Neural cell (in vitro differentiated cells): Measurements from ENCODE around the gene SMAP1. TPM values are rescaled to one million over a fixed set of nuclear protein-coding genes. Genes with fewer than 3 reads are reported as not detected.

ENCODE experiments used
- H2AFZ ChIP-seq: fragments of 200-600, 300-800 bp; sonication (generic), shearing (Covaris generic); 2 replicates; pipeline ENCODE4 v1.6.0; 2014; ENCODE audit warnings: low read depth, mild to moderate bottlenecking, antibody characterized with exemption, low read length, moderate library complexity
- H3F3A ChIP-seq: fragments of 200-600 bp; shearing (Covaris generic); 2 replicates; pipeline ENCODE4 v1.6.1; 2016; ENCODE audit warnings: mild to moderate bottlenecking, moderate library complexity, mixed read lengths, antibody characterized with exemption, low read length; ENCODE audit not compliant: insufficient read depth, poor library complexity, severe bottlenecking
- H3K27ac ChIP-seq: fragments of 200-600, 300-800 bp; sonication (generic), shearing (Covaris generic); 2 replicates; pipeline ENCODE4 v1.5.1; 2014; ENCODE audit warnings: mild to moderate bottlenecking, low read length, moderate library complexity
- H3K27me3 ChIP-seq: fragments of 300-800, 200-600 bp; sonication (generic), shearing (Covaris generic); 2 replicates; pipeline ENCODE4 v1.6.0; 2014; ENCODE audit warnings: mild to moderate bottlenecking, low read depth, low read length, moderate library complexity; ENCODE audit not compliant: insufficient read depth
- H3K36me3 ChIP-seq: fragments of 300-800, 200-600 bp; sonication (generic), shearing (Covaris generic); 2 replicates; pipeline ENCODE4 v1.5.1; 2014; ENCODE audit warnings: mild to moderate bottlenecking, antibody characterized with exemption, low read length, moderate library complexity; ENCODE audit not compliant: insufficient read depth
- H3K4me2 ChIP-seq: fragments of 300-800, 200-600 bp; sonication (generic), shearing (Covaris generic); 2 replicates; pipeline ENCODE4 v1.6.0; 2014; ENCODE audit warnings: mild to moderate bottlenecking, low read length
- H3K4me3 ChIP-seq: fragments of 300-800, 200-600 bp; sonication (generic), shearing (Covaris generic); 2 replicates; pipeline ENCODE4 v1.5.1; 2014; ENCODE audit warnings: mild to moderate bottlenecking, low read length, moderate library complexity
- H3K79me2 ChIP-seq: fragments of 200-600 bp; shearing (Covaris generic); replicated peaks from 2 replicates; pipeline ENCODE4 v1.6.0; 2014; ENCODE audit warnings: mild to moderate bottlenecking, low read length, moderate library complexity; ENCODE audit not compliant: insufficient read depth
- H3K9ac ChIP-seq: fragments of 300-800, 200-600 bp; sonication (generic), shearing (Covaris generic); 2 replicates; pipeline ENCODE4 v1.6.1; 2016; ENCODE audit warnings: mild to moderate bottlenecking, low read length, mixed read lengths
- H3K9me2 ChIP-seq: fragments of 200-600 bp; shearing (Covaris generic); 2 replicates; pipeline ENCODE4 v1.6.1; 2016; ENCODE audit warnings: mild to moderate bottlenecking, low read length, mixed read lengths; ENCODE audit not compliant: insufficient read depth
- H3K9me3 ChIP-seq: fragments of 200-600, 300-800 bp; sonication (generic), shearing (Covaris generic); 2 replicates; pipeline ENCODE4 v1.6.1; 2016; ENCODE audit warnings: mild to moderate bottlenecking, mixed run types, low read length, moderate library complexity, mixed read lengths
- H4K20me1 ChIP-seq: fragments of 200-600 bp; shearing (Covaris generic); 2 replicates; pipeline ENCODE4 v1.6.1; 2016; ENCODE audit warnings: mild to moderate bottlenecking, mixed run types; ENCODE audit not compliant: insufficient read depth
- EP300 ChIP-seq: fragments of 450-650 bp; conservative IDR thresholded peaks from 2 replicates; pipeline ENCODE4 v1.6.1; 2014; ENCODE audit warnings: antibody characterized with exemption, mild to moderate bottlenecking, moderate library complexity; ENCODE audit not compliant: poor library complexity, severe bottlenecking
- EZH2 ChIP-seq: fragments of 200-600, 300-800 bp; shearing (Covaris generic), sonication (generic); IDR thresholded peaks from 2 replicates; pipeline ENCODE4 v1.6.1; 2014; ENCODE audit warnings: antibody characterized with exemption, low read length, borderline replicate concordance, mild to moderate bottlenecking; ENCODE audit not compliant: insufficient read depth, poor library complexity, severe bottlenecking
- MXI1 ChIP-seq: fragments of 450-650 bp; conservative IDR thresholded peaks from 2 replicates; pipeline ENCODE4 v1.6.1; 2014; ENCODE audit warnings: antibody characterized with exemption, mild to moderate bottlenecking; ENCODE audit not compliant: poor library complexity, severe bottlenecking
- POLR2AphosphoS5 ChIP-seq: IDR thresholded peaks from 2 replicates; pipeline ENCODE4 v1.6.1; 2012
- RAD21 ChIP-seq: fragments of 450-650 bp; conservative IDR thresholded peaks from 2 replicates; pipeline ENCODE4 v1.6.1; 2014; ENCODE audit warnings: antibody characterized with exemption, mild to moderate bottlenecking, moderate library complexity
- SMC3 ChIP-seq: fragments of 450-650 bp; conservative IDR thresholded peaks from 2 replicates; pipeline ENCODE4 v1.6.1; 2014; ENCODE audit warnings: antibody characterized with exemption, mild to moderate bottlenecking, moderate library complexity; ENCODE audit not compliant: poor library complexity
- TAF1 ChIP-seq: IDR thresholded peaks from 2 replicates; pipeline ENCODE4 v1.6.1; 2012; ENCODE audit warnings: low read depth
- polyA plus RNA-seq: library from polyadenylated mRNA; depleted of rRNA; stranded (reverse); fragments of >200 nt; gene quantifications from 2 replicates; pipeline ENCODE4 v1.2.3, GENCODE V29; 2014
- TF ChIP-seq, protein P1 (sequence below): IDR thresholded peaks from 2 replicates; pipeline ENCODE4 v1.6.1; 2012; ENCODE audit warnings: borderline replicate concordance
- TF ChIP-seq, protein P2 (sequence below): fragments of 450-650 bp; IDR thresholded peaks from 2 replicates; pipeline ENCODE4 v1.5.1; 2014; ENCODE audit warnings: antibody characterized with exemption, mild to moderate bottlenecking, moderate library complexity; ENCODE audit not compliant: poor library complexity, severe bottlenecking

The SMAP1 gene
- polyA plus RNA-seq, 1 donor from 2014 or later = 43.7 TPM

- H3K9me2 ChIP-seq = no peaks in the 10 kb centered on the region
- H3K27me3 ChIP-seq = no peaks in the 10 kb centered on the region
- no peak overlapping the region for H3K9ac ChIP-seq
- H3K27ac ChIP-seq = no peak overlapping the region
- H3K79me2 ChIP-seq = no peaks in the 10 kb centered on the region
- no peaks in the 10 kb centered on the region for H3K36me3 ChIP-seq
- no peak overlapping the region for H3K4me3 ChIP-seq
- H2AFZ ChIP-seq = no peak overlapping the region
- H3K4me2 ChIP-seq = no peak overlapping the region
- H4K20me1 ChIP-seq = no peaks in the 10 kb centered on the region
- no peaks in the 10 kb centered on the region for H3K9me3 ChIP-seq
- no peaks in the 10 kb centered on the region for H3F3A ChIP-seq
- no peak for TF ChIP-seq MXI1
- no peak for TF ChIP-seq RAD21
- no peak for TF ChIP-seq EZH2
- TF ChIP-seq, protein P1, sequence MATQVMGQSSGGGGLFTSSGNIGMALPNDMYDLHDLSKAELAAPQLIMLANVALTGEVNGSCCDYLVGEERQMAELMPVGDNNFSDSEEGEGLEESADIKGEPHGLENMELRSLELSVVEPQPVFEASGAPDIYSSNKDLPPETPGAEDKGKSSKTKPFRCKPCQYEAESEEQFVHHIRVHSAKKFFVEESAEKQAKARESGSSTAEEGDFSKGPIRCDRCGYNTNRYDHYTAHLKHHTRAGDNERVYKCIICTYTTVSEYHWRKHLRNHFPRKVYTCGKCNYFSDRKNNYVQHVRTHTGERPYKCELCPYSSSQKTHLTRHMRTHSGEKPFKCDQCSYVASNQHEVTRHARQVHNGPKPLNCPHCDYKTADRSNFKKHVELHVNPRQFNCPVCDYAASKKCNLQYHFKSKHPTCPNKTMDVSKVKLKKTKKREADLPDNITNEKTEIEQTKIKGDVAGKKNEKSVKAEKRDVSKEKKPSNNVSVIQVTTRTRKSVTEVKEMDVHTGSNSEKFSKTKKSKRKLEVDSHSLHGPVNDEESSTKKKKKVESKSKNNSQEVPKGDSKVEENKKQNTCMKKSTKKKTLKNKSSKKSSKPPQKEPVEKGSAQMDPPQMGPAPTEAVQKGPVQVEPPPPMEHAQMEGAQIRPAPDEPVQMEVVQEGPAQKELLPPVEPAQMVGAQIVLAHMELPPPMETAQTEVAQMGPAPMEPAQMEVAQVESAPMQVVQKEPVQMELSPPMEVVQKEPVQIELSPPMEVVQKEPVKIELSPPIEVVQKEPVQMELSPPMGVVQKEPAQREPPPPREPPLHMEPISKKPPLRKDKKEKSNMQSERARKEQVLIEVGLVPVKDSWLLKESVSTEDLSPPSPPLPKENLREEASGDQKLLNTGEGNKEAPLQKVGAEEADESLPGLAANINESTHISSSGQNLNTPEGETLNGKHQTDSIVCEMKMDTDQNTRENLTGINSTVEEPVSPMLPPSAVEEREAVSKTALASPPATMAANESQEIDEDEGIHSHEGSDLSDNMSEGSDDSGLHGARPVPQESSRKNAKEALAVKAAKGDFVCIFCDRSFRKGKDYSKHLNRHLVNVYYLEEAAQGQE = no peak
- TF ChIP-seq POLR2AphosphoS5 = no peak
- TF ChIP-seq, protein P2, sequence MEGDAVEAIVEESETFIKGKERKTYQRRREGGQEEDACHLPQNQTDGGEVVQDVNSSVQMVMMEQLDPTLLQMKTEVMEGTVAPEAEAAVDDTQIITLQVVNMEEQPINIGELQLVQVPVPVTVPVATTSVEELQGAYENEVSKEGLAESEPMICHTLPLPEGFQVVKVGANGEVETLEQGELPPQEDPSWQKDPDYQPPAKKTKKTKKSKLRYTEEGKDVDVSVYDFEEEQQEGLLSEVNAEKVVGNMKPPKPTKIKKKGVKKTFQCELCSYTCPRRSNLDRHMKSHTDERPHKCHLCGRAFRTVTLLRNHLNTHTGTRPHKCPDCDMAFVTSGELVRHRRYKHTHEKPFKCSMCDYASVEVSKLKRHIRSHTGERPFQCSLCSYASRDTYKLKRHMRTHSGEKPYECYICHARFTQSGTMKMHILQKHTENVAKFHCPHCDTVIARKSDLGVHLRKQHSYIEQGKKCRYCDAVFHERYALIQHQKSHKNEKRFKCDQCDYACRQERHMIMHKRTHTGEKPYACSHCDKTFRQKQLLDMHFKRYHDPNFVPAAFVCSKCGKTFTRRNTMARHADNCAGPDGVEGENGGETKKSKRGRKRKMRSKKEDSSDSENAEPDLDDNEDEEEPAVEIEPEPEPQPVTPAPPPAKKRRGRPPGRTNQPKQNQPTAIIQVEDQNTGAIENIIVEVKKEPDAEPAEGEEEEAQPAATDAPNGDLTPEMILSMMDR = no peak
- no peak for TF ChIP-seq TAF1
- TF ChIP-seq EP300 = no peak
- no peak for TF ChIP-seq SMC3
These were observed 219.0 kb downstream of the SMAP1 start for GRCh38 chr6:70886661-70887060.

DNA sequence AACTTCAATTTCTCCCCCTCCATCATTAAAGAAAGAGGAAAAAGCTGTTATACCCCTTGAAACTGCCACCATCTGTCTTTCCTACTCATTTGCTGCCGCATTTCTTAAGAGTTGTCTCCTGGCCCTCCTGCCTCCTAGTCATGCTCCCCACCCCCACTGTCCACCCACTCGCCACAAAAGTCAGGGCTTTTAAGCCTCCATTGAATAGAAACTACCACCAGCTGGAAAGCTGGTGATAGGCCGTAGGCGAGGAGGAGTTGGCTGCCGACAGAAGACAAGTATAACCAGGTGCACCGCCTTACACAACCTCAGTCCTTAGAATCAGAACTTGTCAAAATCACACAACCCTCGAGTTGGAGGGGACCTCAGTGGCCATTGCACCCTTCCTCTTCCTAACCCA lies 221.6 kb downstream of the SMAP1 start:
- Histone ChIP-seq H3K27ac (no peak overlapping the region), H2AFZ (no peak overlapping the region), H3K79me2 (no peaks in the 10 kb centered on the region), H3K9ac (no peak overlapping the region), H3K4me3 (no peak overlapping the region), H3K36me3 (no peaks in the 10 kb centered on the region), H3K9me2 (no peaks in the 10 kb centered on the region), H3F3A (no peaks in the 10 kb centered on the region), H3K27me3 (no peaks in the 10 kb centered on the region), H4K20me1 (no peaks in the 10 kb centered on the region), H3K9me3 (no peaks in the 10 kb centered on the region), H3K4me2 (no peak overlapping the region)
- TF ChIP-seq RAD21 = no peak
- no peak for TF ChIP-seq MXI1
- TF ChIP-seq EP300 = no peak
- no peak for TF ChIP-seq POLR2AphosphoS5
- TF ChIP-seq, protein P2 = no peak
- no peak for TF ChIP-seq TAF1
- no peak for TF ChIP-seq EZH2
- TF ChIP-seq, protein P1 = no peak
- TF ChIP-seq SMC3 = no peak
